C4-2B (cell line): Measurements from ENCODE around the gene TMEM204.

Experiments
- H3K27ac ChIP-seq: fragments of 450-650 bp; 2 replicates; pipeline ENCODE4 v1.5.1; 2017
- ZFX ChIP-seq: fragments of 450-650 bp; IDR thresholded peaks from 2 replicates; pipeline ENCODE4 v1.6.1; 2017
- TF ChIP-seq, protein P1 (sequence below): fragments of 450-650 bp; conservative IDR thresholded peaks from 2 replicates; pipeline ENCODE4 v1.5.1; 2017; ENCODE audit warnings: mild to moderate bottlenecking

The TMEM204 gene

DNA sequence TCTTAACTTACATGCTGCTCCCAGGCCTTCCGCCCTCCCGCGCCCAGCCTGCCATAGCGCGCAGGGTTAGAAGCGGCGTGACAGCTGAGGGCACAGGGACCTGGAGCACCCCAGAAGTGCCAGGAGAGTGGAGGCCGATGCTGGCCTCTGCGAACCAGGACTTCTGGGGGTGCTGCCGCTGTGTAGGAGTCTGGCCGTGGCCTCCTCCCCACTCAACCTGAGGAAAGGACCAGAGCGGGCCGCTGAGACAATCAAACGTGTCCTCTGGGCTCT is 1.9 kb upstream of the TMEM204 start:
- peak overlapping the region; percentile 45 for H3K27ac ChIP-seq
- TF ChIP-seq, protein P1, sequence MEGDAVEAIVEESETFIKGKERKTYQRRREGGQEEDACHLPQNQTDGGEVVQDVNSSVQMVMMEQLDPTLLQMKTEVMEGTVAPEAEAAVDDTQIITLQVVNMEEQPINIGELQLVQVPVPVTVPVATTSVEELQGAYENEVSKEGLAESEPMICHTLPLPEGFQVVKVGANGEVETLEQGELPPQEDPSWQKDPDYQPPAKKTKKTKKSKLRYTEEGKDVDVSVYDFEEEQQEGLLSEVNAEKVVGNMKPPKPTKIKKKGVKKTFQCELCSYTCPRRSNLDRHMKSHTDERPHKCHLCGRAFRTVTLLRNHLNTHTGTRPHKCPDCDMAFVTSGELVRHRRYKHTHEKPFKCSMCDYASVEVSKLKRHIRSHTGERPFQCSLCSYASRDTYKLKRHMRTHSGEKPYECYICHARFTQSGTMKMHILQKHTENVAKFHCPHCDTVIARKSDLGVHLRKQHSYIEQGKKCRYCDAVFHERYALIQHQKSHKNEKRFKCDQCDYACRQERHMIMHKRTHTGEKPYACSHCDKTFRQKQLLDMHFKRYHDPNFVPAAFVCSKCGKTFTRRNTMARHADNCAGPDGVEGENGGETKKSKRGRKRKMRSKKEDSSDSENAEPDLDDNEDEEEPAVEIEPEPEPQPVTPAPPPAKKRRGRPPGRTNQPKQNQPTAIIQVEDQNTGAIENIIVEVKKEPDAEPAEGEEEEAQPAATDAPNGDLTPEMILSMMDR: no peak
- TF ChIP-seq ZFX: no peak

DNA sequence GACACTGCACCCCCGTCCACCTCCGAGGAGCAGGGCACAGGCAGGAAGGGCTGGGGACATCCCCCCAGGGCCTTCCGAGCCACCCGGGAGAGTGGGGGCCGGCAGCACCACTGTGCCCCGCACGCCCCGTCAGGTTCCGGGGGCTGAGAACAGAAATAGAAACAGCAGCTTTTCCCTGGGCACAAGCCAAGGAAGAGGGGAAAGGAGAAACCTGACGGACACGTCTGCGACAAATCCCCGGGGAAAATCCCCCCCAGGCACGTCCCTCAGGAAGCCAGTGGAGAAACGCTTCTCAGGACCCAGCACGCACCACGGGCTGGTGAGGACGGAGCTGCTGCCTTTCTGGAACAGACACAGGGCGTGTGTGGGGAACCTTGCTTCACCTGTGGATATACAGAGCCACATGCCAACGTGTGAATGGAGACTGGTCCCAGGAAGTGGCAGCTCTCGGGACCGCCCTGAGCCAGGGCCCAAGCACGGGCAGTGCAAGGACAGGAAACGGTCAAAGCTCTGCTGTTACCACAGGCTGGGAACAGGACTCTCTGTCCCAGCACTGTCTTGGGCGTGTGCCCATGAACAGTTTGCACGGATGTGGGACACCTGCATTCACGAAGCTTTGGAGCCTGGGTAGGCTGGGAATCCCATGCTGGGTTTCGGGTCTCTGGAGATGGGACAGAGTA is 1.2 kb upstream of the TMEM204 start:
- peak overlapping the region; percentile 45 for H3K27ac ChIP-seq
- TF ChIP-seq ZFX: no peak
- TF ChIP-seq, protein P1: no peak

DNA sequence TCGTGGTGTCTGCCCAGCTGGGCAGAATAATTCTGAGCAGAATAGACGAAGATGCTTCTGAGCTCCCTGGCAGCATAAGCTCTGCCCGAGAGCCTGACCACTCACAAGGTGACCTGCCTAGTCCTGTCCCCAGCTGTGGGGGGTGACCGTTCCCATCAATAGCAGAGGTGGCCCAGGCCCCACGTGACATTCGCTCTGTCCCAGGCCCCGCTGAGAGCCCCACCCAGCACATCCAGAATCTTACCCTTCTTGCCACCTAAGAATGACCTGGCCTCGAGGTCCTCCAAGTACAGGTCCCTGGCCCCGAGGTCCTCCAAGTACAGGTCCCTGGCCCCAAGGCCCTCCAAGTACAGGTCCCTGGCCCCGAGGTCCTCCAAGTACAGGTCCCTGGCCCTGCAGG is 695 bp upstream of the TMEM204 start:
- peak overlapping the region; percentile 45 for H3K27ac ChIP-seq

DNA sequence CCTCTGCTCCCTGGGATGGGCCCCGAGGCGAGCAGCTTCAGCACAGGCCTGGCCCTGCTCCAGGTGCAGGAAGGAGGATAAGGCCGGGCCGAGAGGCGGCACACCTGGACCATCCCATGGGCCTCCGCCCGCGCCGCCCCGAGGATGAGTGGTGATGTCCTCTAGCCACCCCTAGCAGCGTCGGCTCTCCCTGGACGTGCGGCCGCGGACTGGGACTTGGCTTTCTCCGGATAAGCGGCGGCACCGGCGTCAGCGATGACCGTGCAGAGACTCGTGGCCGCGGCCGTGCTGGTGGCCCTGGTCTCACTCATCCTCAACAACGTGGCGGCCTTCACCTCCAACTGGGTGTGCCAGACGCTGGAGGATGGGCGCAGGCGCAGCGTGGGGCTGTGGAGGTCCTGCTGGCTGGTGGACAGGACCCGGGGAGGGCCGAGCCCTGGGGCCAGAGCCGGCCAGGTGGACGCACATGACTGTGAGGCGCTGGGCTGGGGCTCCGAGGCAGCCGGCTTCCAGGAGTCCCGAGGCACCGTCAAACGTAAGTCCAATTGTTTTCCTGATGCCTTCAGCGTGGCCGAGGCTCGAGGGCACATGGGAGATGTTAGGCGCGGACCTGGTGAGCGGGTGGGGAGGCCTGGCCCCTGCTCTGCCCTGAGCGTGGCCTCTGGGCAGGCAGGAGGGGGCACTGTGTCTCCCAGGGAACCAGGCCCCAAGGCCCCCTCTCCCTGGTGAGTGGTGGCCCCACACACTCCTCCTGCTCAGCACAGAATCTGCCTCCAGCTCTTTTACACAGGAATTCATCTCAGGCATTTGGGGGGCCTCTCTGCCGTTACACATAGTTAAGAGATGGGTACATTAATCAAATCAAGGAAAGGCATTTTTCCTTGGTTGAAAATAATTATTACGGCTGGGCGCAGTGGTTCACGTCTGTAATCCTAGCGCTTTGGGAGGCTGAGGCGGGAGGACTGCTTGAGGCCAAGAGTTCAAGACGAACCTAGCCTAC is 855 bp downstream of the TMEM204 start:
- H3K27ac ChIP-seq: no peak overlapping the region
- TF ChIP-seq ZFX: no peak
- TF ChIP-seq, protein P1: no peak

More for the DNA sequence above, 695 bp upstream of the TMEM204 start:
- TF ChIP-seq, protein P1: no peak
- no peak for TF ChIP-seq ZFX

DNA sequence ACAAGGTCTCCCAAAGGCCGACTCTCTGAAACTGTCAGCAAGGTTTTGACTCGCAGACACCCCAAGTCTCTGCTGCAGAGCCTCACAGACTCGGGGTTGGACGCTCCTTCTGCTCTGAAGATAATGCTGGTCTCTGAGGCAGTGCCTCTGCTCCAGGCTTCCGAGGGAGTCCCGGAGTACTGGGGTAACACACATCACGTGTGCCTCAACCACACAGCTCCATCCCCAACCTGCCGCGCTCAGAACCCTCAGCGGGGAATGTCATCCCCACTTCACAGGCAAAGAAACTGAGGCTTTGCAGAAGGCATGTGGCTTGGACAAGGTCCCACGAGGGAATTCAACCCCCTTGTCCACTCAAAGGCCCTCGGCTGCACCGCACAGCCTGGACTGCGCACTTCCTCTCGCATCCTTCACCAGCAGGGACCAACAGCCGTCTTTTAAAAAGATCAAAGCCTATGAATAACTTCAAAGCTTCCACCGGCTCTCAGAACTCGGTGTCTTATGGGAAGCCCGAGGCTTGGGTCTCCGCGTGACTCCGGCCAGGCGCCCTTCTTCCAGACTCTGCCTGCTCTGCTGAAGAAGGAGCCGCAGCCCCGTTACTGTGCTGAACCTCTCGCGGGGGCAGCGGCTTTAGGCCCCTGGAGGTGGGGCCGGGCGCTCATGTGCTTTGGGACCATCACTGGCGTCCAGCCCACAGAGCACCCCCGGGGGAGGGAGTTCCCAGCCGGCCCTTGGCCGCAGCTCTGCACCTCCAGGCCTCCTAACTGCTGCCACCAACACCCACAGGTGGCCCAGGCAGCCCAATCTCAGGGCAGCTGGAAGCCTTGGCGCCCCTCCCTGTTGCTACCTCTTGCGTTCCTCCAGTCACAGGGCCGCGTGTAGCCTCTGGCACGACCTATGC is 2.2 kb downstream of the TMEM204 start:
- no peak overlapping the region for H3K27ac ChIP-seq
- no peak for TF ChIP-seq ZFX
- TF ChIP-seq, protein P1: no peak

DNA sequence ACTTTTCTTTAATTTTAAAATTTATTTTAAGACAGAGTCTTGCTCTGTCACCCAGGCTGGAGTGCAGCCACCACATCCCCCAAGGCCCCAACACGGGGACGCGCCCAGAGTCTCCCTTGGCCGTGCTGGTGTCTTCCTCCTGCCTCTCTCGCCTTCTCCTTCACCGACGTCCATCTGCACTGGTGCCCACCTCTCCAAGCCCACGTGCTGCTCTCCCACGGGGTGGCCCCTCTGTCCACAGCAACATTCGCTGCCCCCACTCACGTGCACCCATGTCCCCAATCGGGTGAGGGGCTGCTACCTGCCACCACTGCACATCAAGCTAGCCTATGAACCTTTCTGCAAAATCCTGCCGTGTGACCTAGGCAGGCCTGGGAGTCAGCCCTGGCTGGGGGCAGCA is 3.1 kb downstream of the TMEM204 start:
- no peak overlapping the region for H3K27ac ChIP-seq

More for the DNA sequence above, 3.1 kb downstream of the TMEM204 start:
- TF ChIP-seq ZFX: no peak
- TF ChIP-seq, protein P1: no peak
